Ovary (tissue), 9 donors: ENCODE results near the gene DNAJB8. TPM values are rescaled to one million over a fixed set of nuclear protein-coding genes. Genes with fewer than 3 reads are reported as not detected.

Experiments used
- DNase-seq, 5 donors: peaks; one replicate each; pipeline ENCODE4 v3.0.0-alpha.2; 2019 to 2020
- H3K27ac ChIP-seq, 2 donors: fragments of 200-600 bp; one replicate each; pipeline versions ENCODE4 v1.5.1 to v1.8.0; 2019 to 2022
- H3K27me3 ChIP-seq: fragments of 200-600 bp; one replicate; pipeline ENCODE4 v1.8.0; 2022
- H3K36me3 ChIP-seq: fragments of 200-600 bp; sonication (generic); one replicate; pipeline ENCODE4 v1.5.1; 2019
- H3K4me1 ChIP-seq: one replicate; pipeline ENCODE4 v1.8.1; 2013; ENCODE audit warnings: mild to moderate bottlenecking, moderate library complexity; ENCODE audit not compliant: insufficient read depth
- H3K4me3 ChIP-seq: fragments of 200-600 bp; sonication (generic); one replicate; pipeline ENCODE4 v1.5.1; 2017
- H3K9me3 ChIP-seq, 2 donors: fragments of 200-600 bp in 1 of 2; sonication (generic) in 1 of 2; one replicate each; pipeline versions ENCODE4 v1.5.1 to v1.8.1; 2013 to 2019; ENCODE audit warnings: mild to moderate bottlenecking in 1 of 2, moderate library complexity in 1 of 2
- EP300 ChIP-seq: sonication (generic); formaldehyde crosslinking; IDR thresholded peaks from one replicate; pipeline ENCODE4 v1.6.1; 2017; ENCODE audit warnings: antibody characterized with exemption
- POLR2A ChIP-seq: fragments of 450-650 bp; IDR thresholded peaks from one replicate; pipeline ENCODE4 v1.6.1; 2017; ENCODE audit warnings: antibody characterized with exemption, mild to moderate bottlenecking, moderate library complexity
- WGBS, 3 donors: extraction: QIAGEN DNeasy Blood & Tissue Kit in 1 of 3; methylation state at CpG; one replicate each; pipeline versions ENCODE4 v1.1.5 to v1.1.7; 2013 to 2017; 5-methylcytosine and 5-hydroxymethylcytosine counted together
- intact Hi-C, 4 donors: fragments of 100-400 bp; cut with DNase I; formaldehyde crosslinking; loops; one replicate each; pipeline versions ENCODE4 v1.11.0 to v1.15.1; 2022 to 2023
- polyA plus RNA-seq, 2 donors: library from polyadenylated mRNA; stranded (reverse); fragments of 200-250 nt in 1 of 2; fragments of 350-450 nt in 1 of 2; fragmentation: Illumina TruSeq in 1 of 2; extraction: RNeasy Lipid Tissue Mini Kit (QIAGEN cat#74804) in 1 of 2; gene quantifications; one replicate each; pipeline ENCODE4 v1.2.3, GENCODE V29; 2013 to 2014
- total RNA-seq, 7 donors: library from RNA; depleted of rRNA in 2 of 7; stranded (reverse); fragments of >200 nt in 2 of 7; fragmentation: NEBNext Ultra II Directional in 3 of 7; extraction: Animal tissue kit (Norgen Biotek cat#: 25700) in 3 of 7; gene quantifications; one replicate each; pipeline versions ENCODE4 v1.1.0 to v1.2.4, GENCODE V29; 2016 to 2023
- TF ChIP-seq, protein P1 (sequence below), 3 donors: fragments of 450-650 bp in 2 of 3; fragments of 200-600 bp in 1 of 3; IDR thresholded peaks; one replicate each; pipeline versions ENCODE4 v1.5.1 to v1.8.0; 2016 to 2022; ENCODE audit warnings: antibody characterized with exemption in 3 of 3, mild to moderate bottlenecking in 1 of 3
- donor health status: DM: no; HTN: no; CAD: no; lungs with moderate emphysema.
- donor health status: DM: no; HTN: no; CAD: no.
- donor health status: Bipolar disorder and iron deficiency.
- donor health status: DM: yes; HTN: yes; CAD: no.
- donor health status: DM: no; HTN: no; CAD: no.
- donor health status: DM: yes; HTN: yes; CAD: no.

DNAJB8 gene
- total and polyA plus RNA-seq, 9 donors, result not detected

DNA sequence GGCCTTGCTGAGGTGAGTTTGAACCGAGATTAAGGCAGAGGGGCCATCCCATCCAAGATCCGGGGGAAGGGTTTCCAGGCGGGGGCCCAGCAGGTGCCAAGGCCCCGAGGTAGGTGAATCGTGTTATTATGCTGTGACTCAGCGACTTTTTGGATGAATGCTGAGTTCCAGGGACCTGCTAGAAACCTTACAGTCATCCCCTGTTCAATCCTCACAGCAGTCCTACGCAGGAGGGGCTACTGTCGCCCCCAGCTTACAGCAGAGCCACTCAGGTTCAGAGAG, 40.9 kb downstream of the DNAJB8 start:
- 73 to 82% (median 80%) methylated on average over 8 of the region's 8 CpGs for WGBS, 3 donors
- no peaks in the 10 kb centered on the region for H3K4me1 ChIP-seq
- TF ChIP-seq EP300 (no peak), POLR2A (no peak)
- TF ChIP-seq, protein P1, sequence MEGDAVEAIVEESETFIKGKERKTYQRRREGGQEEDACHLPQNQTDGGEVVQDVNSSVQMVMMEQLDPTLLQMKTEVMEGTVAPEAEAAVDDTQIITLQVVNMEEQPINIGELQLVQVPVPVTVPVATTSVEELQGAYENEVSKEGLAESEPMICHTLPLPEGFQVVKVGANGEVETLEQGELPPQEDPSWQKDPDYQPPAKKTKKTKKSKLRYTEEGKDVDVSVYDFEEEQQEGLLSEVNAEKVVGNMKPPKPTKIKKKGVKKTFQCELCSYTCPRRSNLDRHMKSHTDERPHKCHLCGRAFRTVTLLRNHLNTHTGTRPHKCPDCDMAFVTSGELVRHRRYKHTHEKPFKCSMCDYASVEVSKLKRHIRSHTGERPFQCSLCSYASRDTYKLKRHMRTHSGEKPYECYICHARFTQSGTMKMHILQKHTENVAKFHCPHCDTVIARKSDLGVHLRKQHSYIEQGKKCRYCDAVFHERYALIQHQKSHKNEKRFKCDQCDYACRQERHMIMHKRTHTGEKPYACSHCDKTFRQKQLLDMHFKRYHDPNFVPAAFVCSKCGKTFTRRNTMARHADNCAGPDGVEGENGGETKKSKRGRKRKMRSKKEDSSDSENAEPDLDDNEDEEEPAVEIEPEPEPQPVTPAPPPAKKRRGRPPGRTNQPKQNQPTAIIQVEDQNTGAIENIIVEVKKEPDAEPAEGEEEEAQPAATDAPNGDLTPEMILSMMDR (IDR thresholded peaks at IDR 0.05), result no peak
- no peak for DNase-seq
- no peaks in the 10 kb centered on the region for H3K27me3 ChIP-seq
- no peaks in the 10 kb centered on the region for H3K36me3 ChIP-seq
- no peak overlapping the region for H3K27ac ChIP-seq
- intact Hi-C loops, result loop anchor here (2.0 to 10.0 kb wide), 9 partner anchors 62 to 261 kb away; partner anchors contain the start of gene GATA2 (in 1 of the 4)
- H3K9me3 ChIP-seq, result no peaks in the 10 kb centered on the region
- no peak overlapping the region for H3K4me3 ChIP-seq

- no peaks in the 10 kb centered on the region for H3K9me3 ChIP-seq
- 83 to 91% (median 86%) methylated on average over 23 of the region's 23 CpGs for WGBS, 3 donors
- no peaks in the 10 kb centered on the region for H3K4me1 ChIP-seq
- intact Hi-C loops, result loop anchor here (5.0 to 10.0 kb wide), 7 partner anchors 62 to 260 kb away; partner anchors contain the start of gene GATA2 (in 1 of the 4)
- no peaks in the 10 kb centered on the region for H3K36me3 ChIP-seq
- H3K27me3 ChIP-seq, result no peaks in the 10 kb centered on the region
- no peak overlapping the region for H3K27ac ChIP-seq
- TF ChIP-seq, protein P1 (IDR thresholded peaks at IDR 0.05), result no peak
- TF ChIP-seq EP300, result no peak
- no peak for TF ChIP-seq POLR2A
- DNase-seq, result no peak
- H3K4me3 ChIP-seq, result no peak overlapping the region
These were observed 41.4 kb downstream of the DNAJB8 start for GRCh38 chr3:128425142-128425845.

DNA sequence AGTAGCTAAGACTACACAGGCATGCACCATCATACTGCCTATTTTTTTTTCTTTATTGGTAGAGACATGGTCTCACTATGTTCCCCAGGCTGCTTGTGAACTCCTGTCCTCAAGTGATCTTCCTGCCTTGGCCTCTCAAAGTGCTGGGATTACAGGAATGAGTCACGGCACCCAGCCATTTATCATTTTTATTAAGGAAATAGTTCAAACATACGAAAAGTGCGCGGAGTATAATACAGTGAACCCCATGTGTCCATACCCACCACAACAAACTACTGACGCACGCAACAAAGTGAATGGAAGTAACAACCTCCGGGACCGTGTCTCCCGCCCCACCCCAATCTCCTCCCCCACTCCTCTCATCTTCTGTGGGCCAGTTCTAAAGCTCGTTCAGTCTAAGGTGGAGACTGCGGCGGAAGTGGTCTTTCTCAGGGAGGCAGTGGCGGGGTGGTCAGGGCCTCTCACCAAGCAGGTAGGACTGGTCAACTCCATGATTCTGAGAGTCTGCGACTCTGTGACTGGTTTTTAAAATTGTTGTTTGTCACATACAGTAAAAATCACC, 42.1 kb downstream of the DNAJB8 start:
- no peak for DNase-seq
- Histone ChIP-seq H3K4me3 (no peak overlapping the region), H3K9me3 (no peaks in the 10 kb centered on the region), H3K27me3 (no peaks in the 10 kb centered on the region), H3K4me1 (no peaks in the 10 kb centered on the region), H3K36me3 (no peaks in the 10 kb centered on the region), H3K27ac (no peak overlapping the region)
- 76 to 86% (median 84%) methylated on average over 14 of the region's 14 CpGs for WGBS, 3 donors
- TF ChIP-seq, protein P1 (IDR thresholded peaks at IDR 0.05), result no peak
- TF ChIP-seq EP300 (no peak), POLR2A (no peak)
- intact Hi-C loops, result loop anchor here (5.0 to 10.0 kb wide), 7 partner anchors 63 to 260 kb away; partner anchors contain the start of gene GATA2 (in 1 of the 4)

DNA sequence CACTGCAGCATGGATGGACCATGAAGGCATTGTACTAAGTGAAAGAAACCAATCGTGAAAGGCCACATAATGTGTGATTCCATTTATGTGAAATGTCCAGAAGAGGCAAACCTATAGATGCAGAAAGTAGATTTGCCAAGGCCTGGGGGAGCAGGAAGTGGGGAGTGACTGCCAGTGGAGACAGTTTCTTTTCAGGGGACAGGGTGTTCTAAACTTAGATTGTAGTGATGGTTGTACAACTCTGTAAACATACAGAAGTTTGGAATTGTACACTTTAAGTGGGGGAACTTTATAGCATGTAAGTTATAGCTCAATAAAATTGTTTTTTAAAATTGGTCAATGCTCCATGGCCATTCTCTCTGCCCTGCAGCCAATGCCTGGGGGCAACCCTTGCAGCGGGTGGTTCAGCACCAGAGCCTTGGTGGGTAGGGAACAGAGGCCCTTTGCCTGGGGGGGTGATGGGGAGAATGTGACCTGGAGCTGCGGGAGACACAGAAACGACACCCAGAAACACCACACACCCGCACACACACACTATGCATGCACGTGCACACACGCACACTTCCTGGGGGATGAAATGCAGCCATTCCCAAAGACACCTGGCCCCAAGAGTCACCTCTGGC, 43.1 kb downstream of the DNAJB8 start:
- intact Hi-C loops, result loop anchor here in 3 of 4 donors (5.0 to 10.0 kb wide), 3 partner anchors 181 to 259 kb away; no protein-coding TSS in a partner anchor
- no peak overlapping the region for H3K4me3 ChIP-seq
- H3K27me3 ChIP-seq, result no peaks in the 10 kb centered on the region
- no peak for DNase-seq
- H3K27ac ChIP-seq, result no peak overlapping the region
- WGBS, 3 donors, result 89 to 90% (median 89%) methylated on average over 7 of the region's 7 CpGs
- TF ChIP-seq, protein P1 (IDR thresholded peaks at IDR 0.05), result no peak
- TF ChIP-seq POLR2A, result no peak
- TF ChIP-seq EP300, result no peak
- no peaks in the 10 kb centered on the region for H3K36me3 ChIP-seq
- no peaks in the 10 kb centered on the region for H3K4me1 ChIP-seq
- H3K9me3 ChIP-seq, result no peaks in the 10 kb centered on the region
